Amygdala (tissue), 56 donors: ENCODE data around the gene MCF2.

Source experiments
- DNase-seq, 56 donors: peaks; one replicate each; lab custom pipeline; 2025; lab: John Stamatoyannopoulos, UW

The MCF2 gene

DNA sequence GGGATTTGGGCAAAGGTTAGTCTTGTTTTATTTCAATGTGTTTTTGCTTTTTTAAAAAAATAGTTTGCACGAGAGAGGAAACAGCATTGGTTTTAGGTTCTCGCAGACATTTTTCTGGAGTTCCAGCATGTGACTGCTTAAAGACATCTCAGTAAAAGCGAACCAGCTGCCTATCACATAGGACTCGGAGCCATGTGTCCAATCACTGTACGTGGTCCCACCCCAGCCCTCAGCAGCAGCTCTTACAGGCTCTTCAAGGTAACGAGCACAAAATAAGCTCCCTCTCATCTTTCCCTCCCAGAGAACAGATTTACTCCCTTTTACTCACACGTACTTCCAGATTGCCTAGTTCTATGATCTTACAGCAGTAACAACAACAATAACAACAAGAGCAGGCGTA lies 68.7 kb downstream of the MCF2 start:
- peak in 32 of 56 donors; percentile 0 to 36 (median 4) for DNase-seq

DNA sequence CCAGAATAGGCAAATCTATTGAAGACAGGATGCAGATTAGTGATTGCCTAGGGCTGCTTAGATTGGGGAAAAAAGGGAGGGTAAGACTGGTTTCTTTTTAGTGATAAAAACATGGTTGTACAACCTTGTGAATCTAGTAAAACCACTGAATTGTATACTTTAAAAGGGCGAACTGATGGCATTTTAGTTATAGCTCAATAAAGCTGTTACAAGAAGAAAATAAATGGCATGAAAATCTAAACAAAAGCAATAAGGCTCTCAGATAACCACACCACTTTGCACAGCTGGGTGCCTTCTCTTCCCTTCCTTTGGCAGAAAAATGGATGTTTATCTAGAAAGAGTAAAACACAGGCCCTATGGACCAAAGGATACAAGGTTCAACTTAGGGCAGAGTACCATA lies 107.9 kb downstream of the MCF2 start:
- DNase-seq, result no peak

DNA sequence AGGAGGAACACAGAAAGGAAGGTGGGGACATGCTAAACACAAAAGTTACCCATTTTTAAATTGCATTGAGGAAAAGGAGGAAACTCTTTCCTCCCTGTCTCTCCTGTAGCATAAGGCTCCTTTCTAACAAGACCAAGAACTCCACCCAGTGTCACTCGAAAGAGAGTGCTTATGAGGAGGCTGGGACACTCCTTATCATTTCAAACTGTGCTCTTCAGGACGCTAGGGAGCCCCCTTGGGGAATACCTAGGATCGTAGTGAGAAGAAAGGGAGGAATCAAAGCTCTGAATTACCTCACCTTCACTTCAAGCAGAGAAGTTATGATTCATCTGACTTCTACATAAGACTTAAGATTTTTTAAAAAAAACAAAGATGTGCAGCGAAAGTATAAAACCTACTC lies 111.9 kb downstream of the MCF2 start:
- no peak for DNase-seq

DNA sequence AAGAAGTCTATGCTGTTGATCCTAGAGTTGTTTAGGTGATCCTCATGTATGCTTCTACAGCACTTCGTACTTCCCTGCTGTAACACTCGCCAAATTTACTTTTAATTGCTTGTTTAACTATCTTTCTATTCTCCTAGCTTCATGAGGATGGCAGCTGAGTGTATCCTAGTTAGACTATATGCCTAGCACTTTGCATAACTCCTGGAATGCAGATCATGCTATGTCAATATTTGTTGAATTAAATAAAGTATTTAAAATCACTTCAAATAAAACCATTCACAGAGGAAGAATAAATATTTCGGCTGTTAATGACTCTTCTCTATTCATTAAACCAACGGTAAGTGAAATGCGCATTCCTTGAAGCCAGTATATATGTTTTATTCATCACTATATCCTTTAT lies 122.4 kb downstream of the MCF2 start:
- DNase-seq, result no peak

DNA sequence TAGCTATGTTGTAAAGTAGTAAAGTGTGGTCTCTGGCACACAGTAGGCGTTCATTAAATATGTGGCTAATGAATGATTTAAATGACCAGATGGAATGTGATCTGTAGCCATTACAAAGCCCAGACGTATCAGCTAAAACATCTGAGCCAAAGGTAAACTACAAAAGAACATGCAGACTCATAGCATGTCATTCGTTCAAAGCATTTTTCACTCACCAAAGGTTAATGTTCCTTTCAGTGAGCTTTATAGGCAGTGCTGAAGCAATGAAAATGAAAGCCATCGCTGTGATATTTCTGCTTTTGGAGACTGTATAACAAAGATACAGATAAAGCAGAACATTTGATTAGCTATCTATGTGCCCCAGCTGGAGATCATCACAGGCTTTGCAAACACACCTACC lies 126.9 kb downstream of the MCF2 start:
- DNase-seq, result no peak

DNA sequence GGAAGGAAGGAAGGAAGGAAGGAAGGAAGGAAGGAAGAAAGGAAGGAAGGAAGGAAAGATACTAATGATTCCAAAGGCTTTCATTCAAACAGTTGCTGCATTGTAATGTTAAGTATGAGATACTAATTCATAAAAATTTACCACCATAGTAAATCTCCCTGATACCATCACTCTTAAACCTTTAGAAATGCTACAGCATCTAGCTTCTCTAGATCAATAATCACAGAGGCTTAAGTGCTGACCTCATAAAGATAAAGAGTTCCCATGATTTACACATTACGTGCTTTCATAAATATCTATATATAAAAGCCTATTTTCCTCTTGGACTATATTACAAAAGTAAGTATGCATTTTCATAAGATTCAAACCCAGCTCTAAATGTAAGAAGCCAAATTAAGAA lies 141.0 kb downstream of the MCF2 start:
- no peak for DNase-seq

DNA sequence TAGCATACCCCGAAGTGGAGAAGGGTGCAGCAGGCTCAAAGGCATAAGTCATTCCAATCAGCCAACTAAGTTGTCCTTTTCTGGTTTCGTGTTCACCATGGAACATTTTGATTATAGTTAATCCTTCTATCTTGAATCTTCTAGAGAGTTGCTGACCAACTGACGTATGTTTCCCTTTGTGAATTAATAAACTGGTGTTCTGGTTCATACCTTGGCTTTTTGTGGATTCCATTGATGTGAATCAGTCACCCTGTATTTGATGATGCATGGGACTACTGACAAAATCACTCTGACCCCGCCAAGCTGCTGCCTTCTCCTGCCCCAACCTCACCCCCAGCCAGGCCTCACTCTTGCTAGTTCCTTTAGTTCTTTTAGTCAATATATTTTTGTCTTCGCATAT lies 144.7 kb downstream of the MCF2 start:
- DNase-seq, result no peak

DNA sequence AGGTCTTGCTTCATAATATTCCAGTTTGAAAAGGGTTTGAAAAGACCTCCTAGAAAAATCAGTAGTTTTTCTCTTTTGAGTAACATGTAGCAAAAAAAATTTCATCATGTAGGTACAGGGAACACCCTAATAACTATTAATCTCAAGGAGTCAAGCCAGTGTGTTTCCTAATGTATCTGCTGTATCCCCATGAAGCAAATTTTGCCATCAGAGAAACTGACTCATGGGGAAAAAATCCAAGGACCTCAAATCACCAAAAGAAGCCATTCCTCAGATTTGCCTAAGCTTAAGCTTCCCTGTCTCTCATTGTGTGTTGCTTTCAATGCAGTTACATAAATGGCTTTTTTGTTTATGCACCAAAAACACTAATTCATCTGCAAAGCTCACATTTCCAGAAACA lies 147.7 kb downstream of the MCF2 start:
- no peak for DNase-seq

DNA sequence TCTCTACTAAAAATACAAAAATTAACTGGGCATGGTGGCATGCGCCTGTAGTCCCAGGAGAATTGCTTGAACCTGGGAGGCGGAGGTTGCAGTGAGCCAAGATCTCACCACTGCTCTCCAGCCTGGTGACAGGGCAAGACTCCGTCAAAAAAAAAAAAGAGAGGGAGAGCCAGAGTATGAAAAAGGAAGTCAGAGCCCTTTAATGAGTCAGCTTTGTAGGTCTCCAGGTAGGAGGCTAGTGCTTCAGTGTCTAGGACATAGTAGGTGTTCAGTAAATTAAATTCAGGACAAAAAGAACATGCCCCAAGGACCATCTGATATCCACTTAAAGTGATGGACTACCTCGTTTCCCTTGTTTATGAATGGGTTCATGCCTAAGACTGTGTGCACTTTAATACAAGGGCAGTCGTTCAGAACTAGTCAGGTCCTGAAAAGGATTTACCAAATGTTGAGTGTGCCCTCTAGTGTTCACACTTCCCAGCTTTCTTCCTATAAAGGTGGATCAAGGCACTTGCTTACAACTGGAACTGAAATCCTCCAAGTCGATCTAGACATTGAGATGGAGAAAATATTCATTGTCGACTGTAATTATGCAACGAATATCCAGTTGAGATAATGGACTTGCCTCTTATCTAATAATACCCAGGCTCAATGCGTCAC lies 148.5 kb downstream of the MCF2 start:
- DNase-seq, result peak in 3 of 56 donors; percentile 0 to 10 (median 4)

DNA sequence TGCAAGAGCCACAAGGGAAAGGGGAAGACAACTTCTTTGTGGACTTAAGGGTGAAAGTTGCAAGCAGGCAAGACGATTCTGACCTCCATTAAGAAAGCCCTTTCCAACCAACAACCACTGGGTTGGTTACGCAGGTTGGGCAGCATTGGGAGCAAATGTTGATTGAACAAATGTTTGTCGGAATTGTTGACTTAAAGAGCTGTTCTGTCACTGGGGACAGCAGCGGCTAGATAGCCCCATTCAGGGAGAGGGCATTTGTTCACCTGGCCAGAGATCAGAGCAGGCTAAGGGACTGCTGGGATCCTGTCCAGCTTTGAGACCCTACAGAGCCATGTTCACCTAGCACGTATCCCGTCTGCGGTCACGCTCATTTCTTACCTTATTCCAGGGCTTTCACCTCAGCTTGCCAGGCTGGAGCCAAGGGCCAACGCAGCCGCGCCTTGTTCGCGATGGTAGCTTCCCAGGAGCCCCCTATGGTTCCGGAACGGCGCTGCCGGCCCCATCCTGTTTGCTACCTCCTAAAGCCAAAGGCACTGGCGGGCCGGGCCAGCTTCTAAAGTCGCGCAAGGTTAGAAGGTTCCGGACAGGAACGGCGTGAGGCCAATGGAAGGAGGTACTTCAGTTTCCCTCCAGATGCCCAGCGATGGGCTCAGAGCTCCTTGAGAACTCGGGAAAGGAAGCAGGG lies 152.8 kb downstream of the MCF2 start:
- DNase-seq, result no peak

DNA sequence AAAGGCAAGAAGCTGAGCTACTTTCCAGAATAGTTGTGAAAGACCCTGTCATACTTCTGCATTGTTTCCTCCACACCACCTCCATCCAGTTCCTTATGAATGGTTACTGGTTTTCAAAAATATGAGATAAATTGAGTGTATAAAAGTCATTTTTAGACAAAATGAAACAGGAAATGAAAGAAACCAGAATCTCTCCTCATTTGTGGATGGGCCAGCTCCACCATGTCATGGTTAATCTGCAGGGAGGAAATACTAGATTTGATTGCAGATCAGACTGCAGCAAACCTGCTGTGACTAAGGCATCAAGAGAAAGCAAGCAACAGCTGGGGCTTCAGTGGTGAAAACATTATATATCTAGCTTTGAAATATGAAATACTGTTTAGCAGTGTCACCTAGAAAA lies 153.6 kb downstream of the MCF2 start:
- no peak for DNase-seq

DNA sequence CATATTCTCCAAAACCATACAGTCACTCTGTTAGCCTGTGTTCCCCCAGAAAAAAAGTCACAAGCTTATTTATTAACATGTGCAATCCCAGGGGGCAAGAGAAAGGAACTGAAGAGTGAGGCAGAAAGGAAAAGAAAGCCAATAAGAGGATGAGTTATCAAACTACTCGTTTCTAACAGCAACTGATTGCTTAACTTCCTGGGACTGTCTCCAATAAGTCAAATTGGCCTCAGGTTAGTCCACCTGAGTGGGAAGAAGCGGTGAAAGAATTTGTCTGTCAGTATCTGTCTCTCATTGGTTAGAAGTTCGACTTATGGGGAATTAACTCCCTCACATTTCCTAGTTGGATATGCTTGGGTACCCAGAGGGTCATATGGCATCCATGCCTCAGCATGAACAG lies 163.4 kb downstream of the MCF2 start:
- DNase-seq, result no peak

DNA sequence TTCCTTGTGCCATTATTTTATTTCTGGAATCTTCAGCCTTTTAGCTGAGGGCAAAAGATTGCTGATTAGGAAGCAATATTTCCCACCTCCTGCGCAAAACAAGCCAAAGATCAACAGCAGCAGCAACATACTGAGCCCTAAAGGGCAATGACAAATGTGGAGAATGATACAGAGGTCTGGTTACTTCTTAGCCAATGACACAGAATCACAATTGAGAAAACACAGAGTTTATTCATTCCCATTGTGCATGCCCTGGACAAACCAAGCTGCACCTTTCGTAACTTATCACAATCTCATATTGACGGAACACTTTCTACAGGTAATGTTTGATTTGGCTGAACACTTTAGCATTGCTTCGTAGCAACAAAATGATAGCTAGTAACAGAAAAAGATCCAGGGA lies 164.0 kb downstream of the MCF2 start:
- DNase-seq, result no peak

DNA sequence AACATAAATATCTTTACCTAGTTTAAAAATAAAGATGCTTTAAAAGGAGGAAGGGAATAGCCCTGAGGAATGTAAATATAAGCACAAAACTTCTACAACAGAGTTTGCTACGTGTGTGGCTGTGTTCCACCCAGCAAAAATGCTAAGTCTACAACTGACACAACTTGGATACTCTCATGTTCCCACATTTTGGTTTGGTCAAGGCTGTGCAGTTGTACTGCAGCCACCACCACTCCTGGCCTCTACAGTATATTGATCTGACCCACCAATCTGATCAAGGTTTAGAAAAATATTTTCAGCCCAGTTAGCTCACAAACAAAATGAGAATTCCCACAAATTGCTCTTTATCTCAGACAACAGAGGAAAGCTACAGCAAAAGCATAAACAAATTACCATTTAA lies 165.3 kb downstream of the MCF2 start:
- DNase-seq, result no peak

DNA sequence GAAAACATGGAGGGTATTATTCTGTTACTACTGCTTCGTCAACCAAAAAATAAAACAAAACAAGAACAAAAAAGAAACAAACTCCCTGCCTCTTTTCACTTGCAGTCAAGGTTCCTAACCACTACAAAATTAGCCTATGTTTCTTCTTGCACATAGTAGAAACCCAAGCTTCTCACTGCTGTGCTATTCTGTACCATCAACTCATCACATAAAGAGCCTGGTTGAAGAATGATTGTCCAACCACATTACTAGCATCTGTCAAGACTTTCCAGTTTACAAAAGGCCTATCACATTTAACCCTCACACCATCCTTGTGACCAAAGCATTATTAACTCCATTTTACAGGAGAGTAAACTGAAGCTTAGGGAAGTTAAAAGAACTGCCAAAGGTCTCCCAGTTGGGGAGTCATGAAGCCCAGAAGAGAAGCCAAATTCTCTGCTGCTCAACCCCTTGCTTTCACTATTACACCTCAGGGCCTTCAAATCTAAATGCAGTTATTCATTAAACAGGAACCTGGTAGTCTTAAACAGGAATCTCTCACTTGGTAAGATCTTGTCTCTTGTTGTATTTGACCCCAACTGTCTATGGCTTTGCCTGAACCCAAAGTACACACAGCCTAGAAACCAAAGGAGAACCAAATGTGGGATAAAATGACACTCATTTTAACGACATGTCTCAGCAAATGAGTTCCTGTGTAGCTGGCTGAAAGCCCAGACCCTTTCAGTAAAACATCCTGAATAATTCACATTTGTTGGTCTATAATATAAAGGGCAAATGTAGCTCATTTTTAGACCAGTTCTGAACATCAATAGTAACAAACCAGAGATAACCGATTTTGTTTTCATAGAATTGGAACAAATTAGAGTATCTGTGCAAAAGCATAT lies 168.8 kb downstream of the MCF2 start:
- DNase-seq, result no peak

DNA sequence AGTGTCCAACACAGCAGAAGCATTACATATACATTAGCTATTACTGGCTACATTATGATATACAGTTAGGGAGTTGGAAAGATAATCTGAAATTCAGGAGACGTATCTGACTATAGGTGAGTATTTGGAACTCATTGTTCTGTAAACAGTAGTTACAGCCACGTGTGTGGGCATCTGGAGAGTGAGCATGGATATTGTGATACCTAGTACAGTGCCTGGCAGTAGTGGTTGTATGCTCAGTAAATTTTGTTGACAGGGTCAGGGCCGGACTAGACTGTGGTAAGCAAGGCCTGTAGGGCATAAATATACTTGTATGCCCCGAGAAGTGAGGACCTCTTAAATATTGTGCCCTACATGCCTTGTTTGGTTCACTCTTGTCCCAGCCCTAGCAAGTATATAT lies 174.5 kb downstream of the MCF2 start:
- no peak for DNase-seq

DNA sequence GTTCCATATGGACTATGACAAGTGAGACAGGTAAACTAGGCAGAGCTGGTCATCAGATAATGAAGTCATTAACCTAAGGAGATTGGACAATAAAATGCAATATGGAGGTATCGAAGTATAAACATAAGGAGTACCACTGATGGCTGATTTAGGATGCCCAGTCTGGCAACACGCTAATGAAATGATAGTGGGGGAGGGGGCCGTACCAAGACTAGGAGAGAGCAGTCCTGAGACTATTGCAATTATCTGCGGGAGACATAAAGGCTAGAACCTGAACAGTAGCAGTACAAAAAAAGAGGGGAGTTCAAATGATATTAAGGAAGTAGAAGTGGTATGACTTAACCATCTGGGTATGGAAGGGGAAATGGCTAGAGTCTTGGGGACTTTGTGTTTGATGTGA lies 175.1 kb downstream of the MCF2 start:
- no peak for DNase-seq
